Neuronal stem cell (in vitro differentiated cells): ENCODE results near the gene MTARC1.

ENCODE experiments used
- DNase-seq: peaks from one replicate; pipeline ENCODE4 v3.0.0-alpha.2; 2013; ENCODE audit warnings: low spot score
- H2AFZ ChIP-seq: one replicate; pipeline ENCODE4 v1.6.1; 2013; ENCODE audit warnings: mild to moderate bottlenecking, low read length, inconsistent platforms
- H2AK5ac ChIP-seq: 2 replicates; pipeline ENCODE4 v1.6.1; 2013; ENCODE audit warnings: low read depth, mild to moderate bottlenecking, inconsistent platforms, low read length, moderate library complexity, mixed read lengths
- H2BK120ac ChIP-seq: 2 replicates; pipeline ENCODE4 v1.6.1; 2013; ENCODE audit warnings: low read depth, mild to moderate bottlenecking, inconsistent platforms, low read length, moderate library complexity, mixed read lengths
- H2BK12ac ChIP-seq: one replicate; pipeline ENCODE4 v1.6.1; 2013; ENCODE audit warnings: low read length, inconsistent platforms
- H2BK15ac ChIP-seq: 2 replicates; pipeline ENCODE4 v1.6.1; 2013; ENCODE audit warnings: mild to moderate bottlenecking, low read length, inconsistent platforms, mixed read lengths
- H2BK5ac ChIP-seq: one replicate; pipeline ENCODE4 v1.6.1; 2013; ENCODE audit warnings: inconsistent platforms, mild to moderate bottlenecking, low read length, moderate library complexity
- H3K14ac ChIP-seq: one replicate; pipeline ENCODE4 v1.6.1; 2013; ENCODE audit warnings: low read length, inconsistent platforms
- H3K18ac ChIP-seq: 2 replicates; pipeline ENCODE4 v1.6.1; 2013; ENCODE audit warnings: low read length, inconsistent platforms
- H3K23ac ChIP-seq: 2 replicates; pipeline ENCODE4 v1.6.1; 2013; ENCODE audit warnings: low read depth, mild to moderate bottlenecking, mixed read lengths, low read length, inconsistent platforms; ENCODE audit not compliant: poor library complexity
- H3K27ac ChIP-seq: replicated peaks from 3 replicates; pipeline ENCODE4 v1.5.1; 2013; ENCODE audit warnings: low read length, inconsistent platforms
- H3K27me3 ChIP-seq, 3 experiments: 2 replicates each; pipeline ENCODE4 v1.6.1; 2013; ENCODE audit warnings: low read length in 3 of 3, mild to moderate bottlenecking in 2 of 3, inconsistent platforms in 1 of 3, low read depth in 1 of 3, mixed read lengths in 1 of 3, moderate library complexity in 1 of 3; ENCODE audit not compliant: control insufficient read depth in 3 of 3, insufficient read depth in 3 of 3
- H3K36me3 ChIP-seq, 2 donors: replicated peaks in 1 of 2; 2 replicates each; pipeline ENCODE4 v1.6.1; 2013; ENCODE audit warnings: low read length in 2 of 2; ENCODE audit not compliant: control insufficient read depth in 2 of 2, insufficient read depth in 2 of 2
- H3K4ac ChIP-seq: 2 replicates; pipeline ENCODE4 v1.6.1; 2013; ENCODE audit warnings: inconsistent platforms, mild to moderate bottlenecking, low read length, moderate library complexity
- H3K4me1 ChIP-seq, 2 donors: 1 replicate in 1 of 2; 2 replicates in 1 of 2; pipeline ENCODE4 v1.6.1; 2013; ENCODE audit warnings: low read length in 2 of 2, low read depth in 1 of 2; ENCODE audit not compliant: control insufficient read depth in 2 of 2, insufficient read depth in 1 of 2
- H3K4me2 ChIP-seq: one replicate; pipeline ENCODE4 v1.6.1; 2013; ENCODE audit warnings: mild to moderate bottlenecking, low read length, inconsistent platforms; ENCODE audit not compliant: insufficient read depth, poor library complexity, severe bottlenecking
- H3K4me3 ChIP-seq, 2 donors: 2 replicates each; pipeline ENCODE4 v1.5.1; 2013; ENCODE audit warnings: low read length in 2 of 2, mild to moderate bottlenecking in 2 of 2, inconsistent platforms in 1 of 2, moderate library complexity in 1 of 2
- H3K79me1 ChIP-seq: one replicate; pipeline ENCODE4 v1.6.1; 2013; ENCODE audit warnings: low read depth, mild to moderate bottlenecking, inconsistent platforms, low read length, moderate library complexity
- H3K9ac ChIP-seq: one replicate; pipeline ENCODE4 v1.6.1; 2013; ENCODE audit warnings: mild to moderate bottlenecking, low read depth, low read length, inconsistent platforms; ENCODE audit not compliant: poor library complexity
- H3K9me3 ChIP-seq, 2 donors: replicated peaks in 1 of 2; 2 replicates each; pipeline versions ENCODE3 to v1.6.1; 2013; ENCODE audit warnings: low read length in 2 of 2, mild to moderate bottlenecking in 2 of 2, inconsistent platforms in 1 of 2, low read depth in 1 of 2, mixed read lengths in 1 of 2, moderate library complexity in 1 of 2; ENCODE audit not compliant: control insufficient read depth in 2 of 2, insufficient read depth in 1 of 2
- H4K8ac ChIP-seq: one replicate; pipeline ENCODE4 v1.6.1; 2013; ENCODE audit warnings: low read depth, mild to moderate bottlenecking, inconsistent platforms, low read length, moderate library complexity
- H4K91ac ChIP-seq: one replicate; pipeline ENCODE4 v1.6.1; 2013; ENCODE audit warnings: low read length, low read depth, mild to moderate bottlenecking, inconsistent platforms; ENCODE audit not compliant: poor library complexity
- WGBS, 2 donors: extraction: QIAGEN DNeasy Blood & Tissue Kit; methylation state at CpG; one replicate each; pipeline ENCODE4 v1.1.7; 2013; ENCODE audit warnings: missing lambda C conversion rate in 2 of 2, mixed read lengths in 1 of 2; ENCODE audit not compliant: insufficient read length in 2 of 2, insufficient replicate concordance in 1 of 2; ENCODE audit errors: extremely low coverage in 2 of 2; 5-methylcytosine and 5-hydroxymethylcytosine counted together

MTARC1 gene

GRCh38 chr1:220755309-220755708, 31.4 kb upstream of the MTARC1 start:
- Histone ChIP-seq H3K27ac (no peak overlapping the region), H3K4me3 (no peak overlapping the region), H2AK5ac (no peak overlapping the region), H2BK5ac (no peak overlapping the region), H3K23ac (no peak overlapping the region), H3K18ac (no peak overlapping the region), H3K4me1 (no peaks in the 10 kb centered on the region), H3K9me3 (no peaks in the 10 kb centered on the region), H2AFZ (no peak overlapping the region), H3K4me2 (no peak overlapping the region), H3K4ac (no peak overlapping the region), H4K8ac (no peak overlapping the region), H3K79me1 (no peaks in the 10 kb centered on the region), H3K36me3 (peaks cover 0 to 5% of the 10 kb centered on the region in 2 donors), H2BK12ac (no peak overlapping the region), H3K14ac (no peak overlapping the region), H2BK15ac (no peak overlapping the region), H3K9ac (no peak overlapping the region), H3K27me3 (peaks cover 0 to under 1% (median 0%) of the 10 kb centered on the region in 3 experiments), H4K91ac (no peak overlapping the region), H2BK120ac (no peak overlapping the region)
- no peak for DNase-seq
- no CpG with 5 or more reads among the region's 6 CpGs for WGBS, 2 donors

- no peak for DNase-seq
- Histone ChIP-seq H2BK12ac (no peak overlapping the region), H4K8ac (no peak overlapping the region), H3K9ac (no peak overlapping the region), H3K4me3 (no peak overlapping the region), H3K18ac (no peak overlapping the region), H4K91ac (no peak overlapping the region), H3K23ac (no peak overlapping the region), H3K27ac (no peak overlapping the region), H3K4ac (no peak overlapping the region), H2BK15ac (no peak overlapping the region), H2BK120ac (no peak overlapping the region), H2BK5ac (no peak overlapping the region), H3K4me2 (no peak overlapping the region), H3K9me3 (no peaks in the 10 kb centered on the region), H3K36me3 (peaks cover 0 to 5% of the 10 kb centered on the region in 2 donors), H2AK5ac (no peak overlapping the region), H3K27me3 (no peaks in the 10 kb centered on the region), H2AFZ (no peak overlapping the region), H3K79me1 (peaks cover under 1% of the 10 kb centered on the region), H3K4me1 (no peaks in the 10 kb centered on the region), H3K14ac (no peak overlapping the region)
- WGBS, 2 donors: no CpG with 5 or more reads among the region's 3 CpGs
Measured at GRCh38 chr1:220757441-220757840, 29.3 kb upstream of the MTARC1 start.

DNA sequence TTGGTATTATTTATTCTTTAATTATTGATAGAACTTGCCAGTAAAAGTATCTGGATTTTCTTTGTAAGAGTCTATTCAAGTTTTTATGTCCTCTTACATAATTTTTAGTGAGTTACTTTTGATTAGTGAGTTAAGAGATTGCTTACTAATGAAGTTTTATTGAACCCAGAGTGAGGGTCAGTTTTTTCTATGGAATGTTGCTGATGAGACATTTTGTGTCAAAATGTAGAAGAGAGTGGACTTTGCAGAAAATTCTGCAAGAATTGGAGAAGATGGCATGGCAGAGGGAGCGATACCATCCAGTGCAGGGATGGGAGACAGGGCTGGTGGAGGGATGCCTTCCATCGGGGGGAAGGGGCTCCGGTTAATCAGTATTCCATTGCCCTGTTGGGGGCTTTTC, 27.6 kb upstream of the MTARC1 start:
- Histone ChIP-seq H3K4me2 (no peak overlapping the region), H2BK12ac (no peak overlapping the region), H3K9me3 (no peaks in the 10 kb centered on the region), H2BK5ac (no peak overlapping the region), H3K79me1 (peaks cover 2% of the 10 kb centered on the region), H4K91ac (no peak overlapping the region), H3K27ac (no peak overlapping the region), H2BK15ac (no peak overlapping the region), H3K36me3 (peaks cover 0 to 5% of the 10 kb centered on the region in 2 donors), H2AK5ac (no peak overlapping the region), H3K4me3 (no peak overlapping the region), H4K8ac (no peak overlapping the region), H3K27me3 (no peaks in the 10 kb centered on the region), H3K4ac (no peak overlapping the region), H3K4me1 (no peaks in the 10 kb centered on the region), H3K14ac (no peak overlapping the region), H2AFZ (no peak overlapping the region), H3K18ac (no peak overlapping the region), H3K23ac (no peak overlapping the region), H3K9ac (no peak overlapping the region), H2BK120ac (no peak overlapping the region)
- WGBS, 2 donors: no CpG with 5 or more reads among the region's 3 CpGs
- DNase-seq: no peak

- H3K14ac ChIP-seq: no peak overlapping the region
- H2AFZ ChIP-seq: no peak overlapping the region
- H3K4me1 ChIP-seq: no peaks in the 10 kb centered on the region
- no peak overlapping the region for H2BK5ac ChIP-seq
- no peak overlapping the region for H2BK12ac ChIP-seq
- no peaks in the 10 kb centered on the region for H3K27me3 ChIP-seq
- H3K4ac ChIP-seq: no peak overlapping the region
- H3K4me2 ChIP-seq: no peak overlapping the region
- no peak overlapping the region for H3K27ac ChIP-seq
- no peaks in the 10 kb centered on the region for H3K36me3 ChIP-seq
- H3K4me3 ChIP-seq: no peak overlapping the region
- no peak for DNase-seq
- no CpG with 5 or more reads among the region's 7 CpGs for WGBS, 2 donors
- H4K8ac ChIP-seq: no peak overlapping the region
- H3K79me1 ChIP-seq: peaks cover 2% of the 10 kb centered on the region
- no peaks in the 10 kb centered on the region for H3K9me3 ChIP-seq
- no peak overlapping the region for H2AK5ac ChIP-seq
- no peak overlapping the region for H3K23ac ChIP-seq
- no peak overlapping the region for H3K18ac ChIP-seq
- no peak overlapping the region for H2BK120ac ChIP-seq
- no peak overlapping the region for H2BK15ac ChIP-seq
- no peak overlapping the region for H4K91ac ChIP-seq
- no peak overlapping the region for H3K9ac ChIP-seq
Measured at GRCh38 chr1:220761688-220762427, 24.9 kb upstream of the MTARC1 start.
